Measurements from ENCODE around the gene RGL1. TPM values are rescaled to one million over a fixed set of nuclear protein-coding genes. Genes with fewer than 3 reads are reported as not detected.

Gene RGL1
- total RNA-seq, 1 experiment from 2014 or later: 34.5 TPM

- H3K4me3 Mint-ChIP-seq (ENCODE audit: unreplicated experiment): no peak overlapping the region
- ChIA-PET POLR2A (no interaction called here), CTCF (no interaction called here)
- no peak for TF ChIP-seq CTCF (IDR thresholded peaks at IDR 0.05; ENCODE audit: insufficient read depth in 1 of 2, low read depth in 1 of 2, low read length in 1 of 2, severe bottlenecking in 1 of 2, unreplicated experiment in 1 of 2)
- H3K9me3 ChIP-seq: no peaks in the 10 kb centered on the region
- no peaks in the 10 kb centered on the region for H3K36me3 ChIP-seq (ENCODE audit: control insufficient read depth, insufficient read depth, low read length)
- peaks cover 87% of the 10 kb centered on the region for H3K36me3 Mint-ChIP-seq (ENCODE audit: insufficient read depth, unreplicated experiment)
- intact Hi-C loops (cut with micrococcal nuclease; ENCODE audit: unreplicated experiment): no loop called here
- no TSS peak for BruUV-seq (replicated peaks)
- peaks cover 23% of the 10 kb centered on the region for H3K4me1 ChIP-seq
- no peak for DNase-seq
- peaks cover 28% of the 10 kb centered on the region for H3K4me1 Mint-ChIP-seq (ENCODE audit: low read depth, unreplicated experiment)
- H3K27me3 ChIP-seq (replicated peaks; ENCODE audit: control insufficient read depth, insufficient read depth, low read length): no peaks in the 10 kb centered on the region
- no peaks in the 10 kb centered on the region for H3K27me3 Mint-ChIP-seq (ENCODE audit: insufficient read depth, unreplicated experiment)
- H3K4me3 ChIP-seq (ENCODE audit: low read depth, low read length): no peak overlapping the region
- no peaks in the 10 kb centered on the region for H3K9me3 Mint-ChIP-seq (ENCODE audit: unreplicated experiment)
- H3K27ac Mint-ChIP-seq (ENCODE audit: unreplicated experiment): no peak overlapping the region
Measured at GRCh38 chr1:183886853-183887252, 81.9 kb downstream of the RGL1 start.

DNA sequence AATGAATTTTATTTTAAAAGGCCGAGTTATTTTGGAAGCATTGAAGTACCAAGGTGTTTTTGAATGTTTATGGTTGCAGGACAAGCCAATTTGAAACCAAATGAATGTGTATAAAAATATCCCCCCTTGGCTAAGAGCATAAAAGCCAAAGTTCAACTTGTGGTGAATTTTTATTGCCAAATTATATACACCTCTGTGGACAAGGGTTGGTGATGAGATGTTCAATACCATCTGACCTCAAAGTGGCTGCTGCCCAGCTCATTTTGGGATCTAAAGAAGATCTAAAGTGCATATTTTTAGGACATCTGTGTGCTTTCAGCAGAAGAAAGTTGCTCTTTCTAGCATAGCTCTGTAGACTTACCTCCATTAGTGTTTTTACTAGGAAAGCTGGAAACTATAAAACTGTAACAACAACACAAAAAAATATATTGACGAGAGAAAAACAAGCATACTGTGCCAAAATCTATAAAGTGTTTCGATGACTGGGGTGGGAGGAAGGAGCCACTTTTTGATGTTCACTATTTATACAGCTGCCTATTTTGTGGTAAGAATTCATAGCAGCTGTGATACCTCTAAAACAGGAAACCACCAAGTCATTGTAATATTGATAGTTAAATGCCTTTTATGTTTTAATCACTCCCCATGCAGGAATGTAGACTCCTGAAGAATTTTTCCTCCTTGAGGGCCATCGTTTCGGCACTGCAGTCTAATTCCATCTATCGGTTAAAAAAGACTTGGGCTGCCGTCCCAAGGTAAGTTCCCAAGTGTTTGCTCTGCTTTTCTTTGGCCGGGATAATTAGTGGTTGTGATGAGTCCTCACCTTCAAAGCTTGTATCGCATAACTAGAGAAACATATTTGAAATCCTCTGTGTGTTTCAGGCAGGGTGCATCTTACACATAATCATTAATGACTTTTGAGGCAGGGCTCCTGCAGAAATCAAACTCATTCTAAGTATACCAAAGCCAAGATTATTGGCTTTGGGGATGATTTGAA, 83.2 kb downstream of the RGL1 start:
- H3K27ac Mint-ChIP-seq (ENCODE audit: unreplicated experiment): no peak overlapping the region
- H3K9me3 Mint-ChIP-seq (ENCODE audit: unreplicated experiment): no peaks in the 10 kb centered on the region
- POLR2A ChIA-PET: no interaction called here
- no TSS peak for BruUV-seq (replicated peaks)
- peaks cover 18% of the 10 kb centered on the region for H3K4me1 ChIP-seq
- peaks cover 16% of the 10 kb centered on the region for H3K4me1 Mint-ChIP-seq (ENCODE audit: low read depth, unreplicated experiment)
- no peaks in the 10 kb centered on the region for H3K27me3 ChIP-seq (replicated peaks; ENCODE audit: control insufficient read depth, insufficient read depth, low read length)
- no peak overlapping the region for H3K4me3 ChIP-seq (ENCODE audit: low read depth, low read length)
- H3K4me3 Mint-ChIP-seq (ENCODE audit: unreplicated experiment): no peak overlapping the region
- no peaks in the 10 kb centered on the region for H3K36me3 ChIP-seq (ENCODE audit: control insufficient read depth, insufficient read depth, low read length)
- CTCF ChIA-PET: interaction anchor here (0.7 kb wide), 1 partner anchor 203 kb away, joined by 4 read pairs; no protein-coding TSS in a partner anchor
- H3K36me3 Mint-ChIP-seq (ENCODE audit: insufficient read depth, unreplicated experiment): peaks cover 87% of the 10 kb centered on the region
- no peak for TF ChIP-seq CTCF (IDR thresholded peaks at IDR 0.05; ENCODE audit: insufficient read depth in 1 of 2, low read depth in 1 of 2, low read length in 1 of 2, severe bottlenecking in 1 of 2, unreplicated experiment in 1 of 2)
- DNase-seq: no peak
- intact Hi-C loops (cut with micrococcal nuclease; ENCODE audit: unreplicated experiment): no loop called here
- H3K27me3 Mint-ChIP-seq (ENCODE audit: insufficient read depth, unreplicated experiment): no peaks in the 10 kb centered on the region
- H3K9me3 ChIP-seq: no peaks in the 10 kb centered on the region

DNA sequence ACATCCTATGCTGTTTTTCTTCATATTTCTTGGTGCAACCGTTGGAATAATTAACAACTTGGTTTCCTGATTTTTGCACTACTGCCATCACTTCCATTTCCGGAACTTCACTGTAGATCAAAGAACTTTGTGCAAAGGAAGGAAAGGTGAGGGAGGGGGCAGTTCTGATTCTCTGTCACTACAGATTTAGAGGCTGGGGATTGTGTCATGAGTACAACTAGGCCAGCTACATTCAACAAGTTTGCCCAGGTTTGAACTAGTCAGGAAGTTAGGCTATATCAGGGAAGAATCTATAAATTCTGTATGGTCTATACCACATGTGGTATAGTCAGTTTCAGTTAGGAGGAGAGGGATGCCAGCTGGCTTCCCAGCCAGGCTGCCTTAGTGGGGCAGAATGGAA, 84.2 kb downstream of the RGL1 start:
- Histone ChIP-seq H3K4me3 (ENCODE audit: low read depth, low read length) (no peak overlapping the region), H3K9me3 (no peaks in the 10 kb centered on the region), H3K27me3 (replicated peaks; ENCODE audit: control insufficient read depth, insufficient read depth, low read length) (no peaks in the 10 kb centered on the region), H3K36me3 (ENCODE audit: control insufficient read depth, insufficient read depth, low read length) (no peaks in the 10 kb centered on the region), H3K4me1 (peaks cover 17% of the 10 kb centered on the region; the same call in 1 of the 2 replicates)
- Mint-ChIP-seq H3K27ac (ENCODE audit: unreplicated experiment) (no peak overlapping the region), H3K9me3 (ENCODE audit: unreplicated experiment) (no peaks in the 10 kb centered on the region), H3K36me3 (ENCODE audit: insufficient read depth, unreplicated experiment) (peaks cover 86% of the 10 kb centered on the region), H3K27me3 (ENCODE audit: insufficient read depth, unreplicated experiment) (no peaks in the 10 kb centered on the region), H3K4me1 (ENCODE audit: low read depth, unreplicated experiment) (peaks cover 9% of the 10 kb centered on the region), H3K4me3 (ENCODE audit: unreplicated experiment) (no peak overlapping the region)
- DNase-seq: no peak
- POLR2A ChIA-PET: no interaction called here
- no TSS peak for BruUV-seq (replicated peaks)
- CTCF ChIA-PET: interaction anchor here (0.6 kb wide), 1 partner anchor 27 kb away, joined by 3 read pairs; no protein-coding TSS in a partner anchor
- TF ChIP-seq CTCF (IDR thresholded peaks at IDR 0.05; ENCODE audit: insufficient read depth in 1 of 2, low read depth in 1 of 2, low read length in 1 of 2, severe bottlenecking in 1 of 2, unreplicated experiment in 1 of 2): no peak
- intact Hi-C loops (cut with micrococcal nuclease; ENCODE audit: unreplicated experiment): no loop called here

All from Caco-2 (cell line).